Heart left ventricle (tissue), 16 donors: Measurements from ENCODE around the gene ZFAND3. TPM values are rescaled to one million over a fixed set of nuclear protein-coding genes. Genes with fewer than 3 reads are reported as not detected.

Experiments
- ATAC-seq, 4 donors: fragments of 200-7000 bp; cut with Tn5 transposase; one replicate each; pipeline ENCODE4 v1.9.1; 2020 to 2022; ENCODE audit warnings: moderate library complexity in 4 of 4, mild to moderate bottlenecking in 3 of 4, moderate number of reproducible peaks in 1 of 4
- DNase-seq, 5 donors: peaks; one replicate each; pipeline ENCODE4 v3.0.0-alpha.2; 2020
- H3K27ac ChIP-seq, 12 donors: fragments of 200-600 bp; sonication (generic) in 4 of 12; one replicate each; pipeline versions ENCODE4 v1.5.0 to v1.8.0; 2016 to 2022; ENCODE audit warnings: mild to moderate bottlenecking in 2 of 12
- H3K27me3 ChIP-seq, 9 donors: fragments of 200-600 bp; sonication (generic) in 2 of 9; one replicate each; pipeline versions ENCODE4 v1.5.1 to v1.8.0; 2016 to 2022; ENCODE audit warnings: mild to moderate bottlenecking in 3 of 9
- H3K36me3 ChIP-seq, 9 donors: fragments of 200-600 bp; sonication (generic) in 2 of 9; one replicate each; pipeline versions ENCODE4 v1.5.0 to v1.8.0; 2018 to 2022; ENCODE audit warnings: mild to moderate bottlenecking in 2 of 9
- H3K4me1 ChIP-seq, 12 donors: fragments of 200-600 bp; sonication (generic) in 4 of 12; one replicate each; pipeline versions ENCODE4 v1.5.0 to v1.8.0; 2016 to 2022; ENCODE audit warnings: mild to moderate bottlenecking in 3 of 12
- H3K4me3 ChIP-seq, 12 donors: fragments of 200-600 bp; sonication (generic) in 4 of 12; one replicate each; pipeline versions ENCODE4 v1.5.0 to v1.8.0; 2017 to 2022; ENCODE audit warnings: mild to moderate bottlenecking in 9 of 12, moderate library complexity in 4 of 12
- H3K9me3 ChIP-seq, 12 donors: fragments of 200-600 bp; sonication (generic) in 4 of 12; one replicate each; pipeline versions ENCODE4 v1.5.0 to v1.8.0; 2016 to 2022; ENCODE audit warnings: mild to moderate bottlenecking in 1 of 12
- POLR2A ChIP-seq, 2 donors: fragments of 450-650 bp; IDR thresholded peaks; one replicate each; pipeline ENCODE4 v1.6.1; 2017; ENCODE audit warnings: antibody characterized with exemption in 2 of 2, mild to moderate bottlenecking in 2 of 2, moderate library complexity in 2 of 2
- WGBS, 4 donors: extraction: QIAGEN DNeasy Blood & Tissue Kit in 2 of 4; methylation state at CpG; one replicate each; pipeline versions ENCODE4 v1.1.5 to v1.1.7; 2013 to 2018; 5-methylcytosine and 5-hydroxymethylcytosine counted together
- intact Hi-C, 10 donors: fragments of 100-400 bp; cut with DNase I; formaldehyde crosslinking; loops; one replicate each; pipeline versions ENCODE4 v1.11.1 to v1.14.2; 2022
- polyA plus RNA-seq, 2 donors: library from polyadenylated mRNA; stranded (reverse); fragments of 200-250 nt; gene quantifications; one replicate each; pipeline ENCODE4 v1.2.3, GENCODE V29; 2013
- total RNA-seq, 9 donors: library from RNA; depleted of rRNA in 2 of 9; stranded (reverse); fragments of >200 nt in 2 of 9; fragmentation: NEBNext Ultra II Directional in 3 of 9; extraction: Animal tissue kit (Norgen Biotek cat#: 25700) in 3 of 9; gene quantifications; one replicate each; pipeline versions ENCODE4 v1.1.0 to v1.2.4, GENCODE V29; 2016 to 2023
- TF ChIP-seq, protein P1 (sequence below), 12 donors: fragments of 200-600 bp; sonication (generic) in 4 of 12; IDR thresholded peaks; one replicate each; pipeline versions ENCODE4 v1.5.0 to v1.8.0; 2018 to 2022; ENCODE audit warnings: antibody characterized with exemption in 12 of 12, mild to moderate bottlenecking in 5 of 12
- donor health status: ischemic (EF 13 %, LVEDD 7.1; RV severe dilation, severe dysfunction).
- donor health status: healthy with polysubstance abuse.
- donor health status: DM: no; HTN: yes; CAD: no.
- donor health status: DM: no; HTN: no; CAD: no.
- donor health status: ischemic (EF 25% LVEDD 6.9; RV normal size, moderate dysfunction).
- donor health status: ischemic (EF 25% LVEDD 5.7; RV mildly dilated, moderate dysfunction).
- donor health status: healthy.
- donor health status: DM: yes; HTN: yes; CAD: no.
- donor health status: ischemic (EF 35%, LVEDD 5.7; RV mildly dilated, moderate dysfunction).
- donor health status: nonischemic (EF 11% LVEDD 7.7; RV severe dilation, severe dysfunction).
- donor health status: DM: yes; HTN: yes; CAD: no.
- donor health status: PGD.
- donor health status: ischemic (EF 29% LVEDD 5.4; RV normal size, mild dysfunction).
- donor health status: nonischemic (EF 23%, LVEDD 6.1; RV moderate dilation, normal function).

The ZFAND3 gene
- total and polyA plus RNA-seq, 11 donors: 29.1 to 114 (median 88.2) TPM

DNA sequence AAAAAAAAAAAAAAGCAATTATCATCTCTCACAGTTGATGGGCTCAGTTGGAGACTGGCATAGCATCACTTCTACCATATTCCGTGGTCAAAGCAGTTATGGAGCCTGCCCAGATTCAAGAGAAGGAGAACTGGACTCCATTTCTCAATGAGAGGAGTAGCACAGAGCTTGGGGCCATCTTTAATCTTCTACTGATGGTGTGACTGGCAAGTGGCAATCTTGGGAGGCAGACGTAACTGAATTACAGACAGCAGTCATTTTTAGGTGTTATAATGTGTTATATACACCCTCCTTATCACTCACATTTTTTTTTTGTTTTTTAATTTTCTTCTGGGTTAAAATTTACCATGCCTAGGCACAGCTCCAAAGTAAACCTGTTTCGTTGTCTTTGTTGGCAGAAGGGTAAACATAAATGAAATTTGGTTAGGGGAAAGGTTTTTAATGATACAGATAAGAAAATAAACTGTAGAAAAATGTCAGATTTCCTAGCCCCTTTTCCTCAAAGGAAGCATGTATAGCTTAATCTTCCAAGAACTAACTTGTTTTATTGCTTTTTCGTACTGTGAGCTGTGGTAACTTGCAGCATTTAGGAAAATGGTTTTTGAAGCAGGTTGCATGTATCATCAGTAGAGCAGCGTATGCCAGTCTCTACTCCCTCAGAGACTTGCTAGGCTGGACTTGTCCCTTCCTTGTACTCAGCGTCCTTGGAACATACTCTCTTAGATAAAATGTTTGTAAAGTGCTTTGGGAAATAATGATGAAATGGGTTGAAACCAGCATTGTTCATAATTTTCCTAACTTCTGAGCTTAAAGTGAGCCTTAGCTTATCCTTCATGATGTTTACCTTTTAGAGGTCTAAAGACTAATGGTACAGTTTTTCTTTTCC, 25.7 kb downstream of the ZFAND3 start:
- Histone ChIP-seq H3K4me1 (peaks cover 0 to 58% (median 28%) of the 10 kb centered on the region in 12 donors), H3K27ac (no peak overlapping the region), H3K4me3 (no peak overlapping the region), H3K36me3 (no peaks in the 10 kb centered on the region), H3K27me3 (no peaks in the 10 kb centered on the region), H3K9me3 (no peaks in the 10 kb centered on the region)
- WGBS, 4 donors: 77 to 84% (median 79%) methylated on average over 6 of the region's 6 CpGs
- peak in 3 of 4 donors; percentile 16 to 66 (median 39) for ATAC-seq
- intact Hi-C loops: no loop called here
- TF ChIP-seq, protein P1, sequence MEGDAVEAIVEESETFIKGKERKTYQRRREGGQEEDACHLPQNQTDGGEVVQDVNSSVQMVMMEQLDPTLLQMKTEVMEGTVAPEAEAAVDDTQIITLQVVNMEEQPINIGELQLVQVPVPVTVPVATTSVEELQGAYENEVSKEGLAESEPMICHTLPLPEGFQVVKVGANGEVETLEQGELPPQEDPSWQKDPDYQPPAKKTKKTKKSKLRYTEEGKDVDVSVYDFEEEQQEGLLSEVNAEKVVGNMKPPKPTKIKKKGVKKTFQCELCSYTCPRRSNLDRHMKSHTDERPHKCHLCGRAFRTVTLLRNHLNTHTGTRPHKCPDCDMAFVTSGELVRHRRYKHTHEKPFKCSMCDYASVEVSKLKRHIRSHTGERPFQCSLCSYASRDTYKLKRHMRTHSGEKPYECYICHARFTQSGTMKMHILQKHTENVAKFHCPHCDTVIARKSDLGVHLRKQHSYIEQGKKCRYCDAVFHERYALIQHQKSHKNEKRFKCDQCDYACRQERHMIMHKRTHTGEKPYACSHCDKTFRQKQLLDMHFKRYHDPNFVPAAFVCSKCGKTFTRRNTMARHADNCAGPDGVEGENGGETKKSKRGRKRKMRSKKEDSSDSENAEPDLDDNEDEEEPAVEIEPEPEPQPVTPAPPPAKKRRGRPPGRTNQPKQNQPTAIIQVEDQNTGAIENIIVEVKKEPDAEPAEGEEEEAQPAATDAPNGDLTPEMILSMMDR (IDR thresholded peaks at IDR 0.05): no peak
- no peak for TF ChIP-seq POLR2A (IDR thresholded peaks at IDR 0.05)
- no peak for DNase-seq

GRCh38 chr6:37845930-37846329, 26.4 kb downstream of the ZFAND3 start:
- no peak for ATAC-seq
- intact Hi-C loops: no loop called here
- Histone ChIP-seq H3K9me3 (no peaks in the 10 kb centered on the region), H3K27ac (no peak overlapping the region), H3K4me3 (no peak overlapping the region), H3K4me1 (peaks cover 0 to 59% (median 26%) of the 10 kb centered on the region in 12 donors), H3K36me3 (no peaks in the 10 kb centered on the region), H3K27me3 (no peaks in the 10 kb centered on the region)
- TF ChIP-seq, protein P1 (IDR thresholded peaks at IDR 0.05): no peak
- no peak for TF ChIP-seq POLR2A (IDR thresholded peaks at IDR 0.05)
- no peak for DNase-seq

- ATAC-seq (no peak), DNase-seq (no peak)
- 90 to 97% (median 93%) methylated on average over 3 of the region's 3 CpGs for WGBS, 4 donors
- Histone ChIP-seq H3K27me3 (no peaks in the 10 kb centered on the region), H3K27ac (no peak overlapping the region), H3K4me1 (peaks cover 0 to 76% (median 36%) of the 10 kb centered on the region in 12 donors), H3K4me3 (no peak overlapping the region), H3K9me3 (no peaks in the 10 kb centered on the region), H3K36me3 (no peaks in the 10 kb centered on the region)
- intact Hi-C loops: no loop called here
- TF ChIP-seq POLR2A (IDR thresholded peaks at IDR 0.05): no peak
- TF ChIP-seq, protein P1 (IDR thresholded peaks at IDR 0.05): no peak
Observed at GRCh38 chr6:37847704-37848103, 28.2 kb downstream of the ZFAND3 start.

GRCh38 chr6:37848371-37848770, 28.8 kb downstream of the ZFAND3 start:
- intact Hi-C loops: no loop called here
- WGBS, 4 donors: 87 to 95% (median 88%) methylated on average over 4 of the region's 4 CpGs
- H3K4me3 ChIP-seq: no peak overlapping the region
- H3K9me3 ChIP-seq: no peaks in the 10 kb centered on the region
- DNase-seq (no peak), ATAC-seq (no peak)
- H3K27ac ChIP-seq: no peak overlapping the region
- H3K27me3 ChIP-seq: no peaks in the 10 kb centered on the region
- peaks cover 0 to 72% (median 38%) of the 10 kb centered on the region in 12 donors for H3K4me1 ChIP-seq
- no peaks in the 10 kb centered on the region for H3K36me3 ChIP-seq
- TF ChIP-seq, protein P1 (IDR thresholded peaks at IDR 0.05): no peak
- no peak for TF ChIP-seq POLR2A (IDR thresholded peaks at IDR 0.05)
